ENCODE data around the gene PCBP3.

DNA sequence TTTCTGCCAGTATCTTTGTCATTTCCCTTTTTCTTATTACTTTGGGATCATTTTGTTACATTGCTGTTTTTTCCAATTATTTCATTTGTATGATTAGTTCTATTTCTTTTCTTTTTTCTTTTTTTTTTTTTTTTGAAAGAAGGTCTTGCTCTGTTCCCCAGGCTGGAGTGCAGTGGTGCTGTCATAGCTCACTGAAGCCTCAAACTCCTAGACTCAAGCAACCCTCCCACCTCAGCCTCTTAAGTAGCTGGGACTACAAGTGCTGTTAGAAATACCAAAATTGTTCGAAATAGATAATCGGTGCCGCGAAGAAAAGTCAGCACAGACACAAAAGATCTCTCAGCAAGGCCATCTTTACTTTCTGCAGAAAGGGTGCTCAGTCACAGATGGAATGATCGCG lies 311.4 kb downstream of the PCBP3 start:
- TF ChIP-seq ZNF274 (IDR thresholded peaks at IDR 0.05; ENCODE audit: low read depth, low read length) (no peak), SUZ12 (IDR thresholded peaks at IDR 0.05; ENCODE audit: extremely low read depth, insufficient read depth, insufficient read length) (no peak)
